Stimulated activated CD4-positive, alpha-beta T cell treated with anti-CD3 and anti-CD28 coated beads, TNF-alpha, amount 100 ng/mL, for 1 hour (primary cell): Measurements from ENCODE around the gene CHI3L1.

Experiments used
- DNase-seq, 3 donors: peaks; one replicate each; pipeline ENCODE4 v3.0.0-alpha.2; 2020; ENCODE audit warnings: low read depth in 3 of 3, low spot score in 1 of 3

Gene CHI3L1

GRCh38 chr1:203181586-203182386, 4.7 kb downstream of the CHI3L1 start:
- no peak for DNase-seq

DNA sequence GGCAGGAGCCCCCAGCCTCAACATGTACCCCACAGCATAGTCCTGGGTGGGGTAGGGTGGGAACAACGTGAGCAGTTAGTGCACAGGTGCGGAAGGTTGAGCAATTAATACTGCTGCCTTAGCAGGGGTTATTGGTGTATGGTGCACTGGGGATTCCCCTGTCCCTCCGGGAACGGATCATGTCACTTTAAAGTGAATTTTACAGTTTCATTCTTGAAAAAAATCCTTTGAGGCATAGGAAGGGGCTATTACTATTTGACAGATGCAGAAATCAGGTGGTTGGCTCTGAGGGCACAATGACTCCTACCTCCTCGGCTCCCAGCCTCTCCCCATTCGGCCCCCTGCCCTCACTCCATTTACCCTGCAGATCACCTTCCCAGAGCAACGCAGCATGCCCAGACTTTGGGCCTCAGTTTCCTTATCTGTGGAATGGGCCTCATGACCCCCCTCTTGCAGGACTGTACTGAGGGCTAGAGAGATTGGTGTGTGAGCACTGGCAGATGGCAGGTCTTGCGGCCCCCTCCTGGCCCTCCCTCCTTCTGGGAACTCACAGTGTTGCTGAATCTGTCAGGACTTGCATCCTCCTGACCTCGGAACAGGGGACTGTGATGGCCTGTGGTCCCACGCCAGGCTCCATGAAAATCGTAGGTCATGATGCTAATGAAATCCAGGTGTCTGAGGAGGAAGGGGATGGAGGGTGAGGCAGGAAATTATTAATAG, 5.7 kb downstream of the CHI3L1 start:
- no peak for DNase-seq

DNA sequence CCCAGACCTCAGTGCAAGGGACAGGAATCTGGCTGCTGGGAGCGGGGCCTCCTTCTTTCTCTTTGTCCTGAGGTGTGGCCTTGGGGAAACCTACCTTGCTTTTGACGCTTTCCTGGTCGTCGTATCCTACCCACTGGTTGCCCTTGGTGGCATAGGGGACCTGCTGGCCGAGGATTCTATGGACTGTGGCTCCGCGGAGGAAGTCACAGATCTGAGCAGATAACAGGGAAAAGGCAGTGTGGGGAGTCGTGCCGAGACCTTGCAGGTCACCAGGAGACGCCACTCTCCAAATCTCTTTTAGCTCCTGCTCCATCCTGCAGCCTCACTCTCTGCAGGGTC, 6.9 kb downstream of the CHI3L1 start:
- no peak for DNase-seq

DNA sequence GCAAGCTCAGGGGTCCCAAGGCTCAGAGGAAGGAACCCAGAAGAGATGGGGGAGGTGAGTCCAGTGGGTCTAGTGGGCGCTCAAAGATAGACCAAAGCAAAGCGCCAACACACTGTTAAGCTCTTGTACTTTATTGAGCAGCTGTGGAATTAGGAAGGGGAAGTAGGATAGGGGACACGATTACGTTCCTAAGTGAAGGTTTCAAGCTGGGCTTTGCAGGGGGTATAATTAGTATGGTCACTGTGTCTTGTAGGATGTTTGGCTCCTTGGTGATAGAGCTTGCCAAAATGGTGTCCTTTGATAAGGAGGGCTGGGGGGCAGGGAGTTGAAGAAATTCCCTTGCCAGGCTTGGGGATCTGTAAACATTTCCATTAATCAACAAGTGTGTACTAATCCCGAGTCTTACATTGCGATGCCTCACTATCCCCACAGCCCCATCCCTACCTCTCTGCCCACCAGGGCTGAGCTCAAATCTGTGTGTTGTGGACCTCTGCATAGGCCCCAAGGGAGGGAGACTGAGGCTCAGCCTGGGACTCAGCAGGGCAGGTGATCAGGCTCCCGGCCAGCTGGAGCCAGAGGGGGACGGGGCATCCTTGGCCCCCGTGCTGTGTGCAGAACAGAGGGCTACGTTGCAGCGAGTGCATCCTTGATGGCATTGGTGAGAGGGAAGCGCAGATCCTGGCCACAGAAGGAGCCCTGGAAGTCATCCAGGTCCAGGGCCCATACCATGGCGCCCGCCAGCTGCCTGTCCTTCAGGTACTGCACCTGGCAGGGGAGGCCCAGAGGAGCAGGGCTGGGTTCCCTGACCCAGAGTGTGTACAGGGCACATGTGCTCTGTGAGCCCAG, 7.5 kb downstream of the CHI3L1 start:
- DNase-seq, result no peak

DNA sequence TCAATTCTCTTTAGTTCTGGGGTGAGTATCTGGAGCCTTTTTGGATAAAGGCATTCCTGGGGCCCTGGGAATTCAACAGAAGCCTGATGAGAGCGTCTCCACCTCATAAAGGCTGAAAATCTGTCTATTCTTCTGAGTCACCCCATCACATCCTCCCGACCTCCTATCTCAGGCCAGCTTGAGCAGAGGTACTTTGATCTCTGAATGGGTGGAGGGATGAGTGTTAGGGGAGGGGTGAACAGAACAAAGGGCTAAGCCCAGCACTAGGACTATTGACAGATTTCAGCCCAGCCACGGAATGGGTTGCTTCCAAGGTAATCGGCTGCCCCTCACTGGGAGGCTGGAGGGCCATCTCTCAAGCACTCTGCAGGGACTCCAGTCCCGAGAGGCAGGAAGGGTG, 8.4 kb downstream of the CHI3L1 start:
- DNase-seq, result no peak

- DNase-seq, result no peak
Measured at GRCh38 chr1:203177470-203178039, 8.9 kb downstream of the CHI3L1 start.

DNA sequence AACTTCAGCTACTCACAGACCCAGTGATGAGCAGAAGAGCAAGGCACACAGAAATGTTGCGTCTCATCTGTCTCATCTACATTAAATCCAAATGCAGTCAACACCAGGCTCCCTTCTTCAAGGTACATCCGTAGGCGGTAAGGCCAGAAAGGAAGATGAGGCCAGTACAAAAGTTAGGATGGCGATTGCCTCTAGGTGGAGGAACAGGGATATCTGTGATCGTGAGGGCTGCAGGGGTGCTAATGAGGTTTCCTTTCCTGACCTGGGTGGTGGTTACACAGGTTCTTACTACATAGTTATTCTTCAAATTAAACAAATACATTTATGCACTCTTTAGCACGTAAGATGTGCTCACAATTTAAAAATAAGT, 9.5 kb downstream of the CHI3L1 start:
- no peak for DNase-seq

DNA sequence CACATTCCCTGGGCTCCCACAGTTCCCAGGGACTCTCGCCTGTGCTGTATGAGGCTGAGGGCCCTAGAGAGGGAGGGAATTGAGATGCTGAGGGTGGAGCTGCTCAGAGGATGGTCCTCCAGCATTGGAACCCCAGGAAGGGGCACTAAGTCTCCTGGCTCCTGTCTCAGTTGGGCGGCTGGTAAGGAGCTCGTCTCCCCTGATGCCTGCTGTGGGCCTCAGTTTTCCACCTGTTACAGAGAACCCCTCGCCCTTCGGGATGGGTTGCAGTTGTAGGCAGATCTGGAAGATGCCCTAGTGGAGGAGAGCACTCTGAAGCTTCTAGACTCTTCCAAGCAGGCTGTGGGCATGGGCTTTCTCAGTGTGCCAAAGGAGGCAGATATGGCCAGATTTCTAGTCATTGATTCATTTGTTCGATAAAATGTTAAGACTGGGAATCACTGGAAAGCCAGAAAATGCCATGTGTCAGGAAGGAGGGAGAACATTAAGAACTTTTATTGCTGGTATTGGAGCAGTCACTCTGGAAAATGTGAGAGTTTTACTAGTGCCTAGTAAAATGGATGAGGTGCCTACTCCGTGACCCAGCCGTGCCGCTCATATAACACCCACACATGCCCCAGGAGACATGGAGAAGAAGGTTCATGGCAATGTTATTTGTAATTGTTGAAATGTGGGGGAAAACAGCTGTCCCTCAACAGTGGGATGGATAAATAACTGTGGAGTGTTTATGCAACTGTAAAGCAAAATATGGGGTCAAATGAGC, 10.1 kb downstream of the CHI3L1 start:
- DNase-seq, result no peak

DNA sequence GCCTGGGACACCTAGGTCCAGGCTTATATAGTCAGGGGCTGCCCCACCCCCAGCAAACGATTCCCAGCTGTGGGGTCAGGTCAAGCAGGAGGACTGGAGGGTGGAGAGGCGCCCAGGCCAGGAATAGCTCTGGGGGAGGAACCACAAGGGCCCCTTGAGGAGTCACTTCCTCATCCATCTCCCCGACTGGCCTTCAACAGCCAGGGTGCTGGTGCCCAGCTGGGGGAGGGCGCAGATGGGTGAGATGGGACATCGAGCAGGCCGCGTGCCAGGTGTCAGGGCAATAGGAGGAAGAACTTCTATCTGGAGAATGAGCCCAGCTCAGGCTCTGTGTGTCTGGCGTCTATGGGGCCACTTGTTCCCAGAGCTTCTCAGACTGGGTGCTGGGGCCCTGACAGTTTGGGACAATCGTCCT, 10.7 kb downstream of the CHI3L1 start:
- DNase-seq, result no peak

DNA sequence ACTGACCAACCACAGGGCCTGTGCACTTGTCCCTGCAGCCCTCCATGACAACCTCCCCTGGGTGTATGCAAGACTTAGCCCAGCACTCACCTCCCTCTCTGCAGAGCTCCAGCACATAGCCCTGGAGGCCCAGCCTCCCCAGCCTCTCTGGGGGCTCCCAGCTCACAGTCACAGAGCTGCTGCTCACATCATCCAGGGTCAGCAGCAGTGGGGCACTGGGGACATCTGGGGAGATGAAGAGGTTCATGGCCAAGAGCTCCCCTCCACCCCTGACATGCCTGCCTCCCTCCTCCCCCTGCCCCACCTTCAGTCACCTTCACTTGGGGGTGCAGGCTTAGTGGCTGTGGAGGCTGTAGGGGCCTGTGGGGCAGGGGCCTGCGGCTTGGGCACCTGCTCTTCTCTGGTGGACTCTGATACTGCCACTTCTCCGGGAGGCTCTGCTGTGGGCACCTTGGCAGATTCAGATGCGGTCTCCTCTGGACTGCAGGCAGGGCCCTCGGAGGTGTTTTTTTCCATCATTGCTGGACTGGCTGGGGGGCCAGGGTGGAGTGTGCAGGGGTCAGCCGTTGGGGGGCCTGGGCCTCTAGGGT, 11.2 kb downstream of the CHI3L1 start, which contains the start of gene MYBPH:
MYBPH (minus strand) TSS at position 590 of the 590 bp plus-strand sequence; CDS start at position 519, 71 bp downstream.
- no peak for DNase-seq

- DNase-seq, result no peak
Measured at GRCh38 chr1:203174324-203174985, 12.0 kb downstream of the CHI3L1 start.

DNA sequence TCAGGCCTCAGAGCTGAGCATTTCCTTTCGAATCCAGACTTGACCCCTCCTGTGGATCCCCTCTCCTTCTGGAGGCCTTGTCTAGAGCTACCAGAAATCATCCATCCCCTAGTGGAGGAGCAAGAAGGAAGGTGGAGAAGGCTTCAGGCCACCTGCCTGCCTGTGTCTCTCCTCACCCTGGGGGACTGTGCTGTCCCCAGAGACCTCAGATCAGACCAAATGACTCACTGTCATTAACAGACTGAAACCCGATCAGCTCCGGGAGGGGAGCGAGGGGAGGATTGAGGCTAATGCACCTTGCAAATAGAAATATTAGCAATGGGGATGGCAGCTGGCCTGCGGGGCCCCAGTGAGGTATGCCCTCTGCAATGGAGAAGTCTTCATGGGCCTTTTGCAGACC, 12.9 kb downstream of the CHI3L1 start:
- DNase-seq, result no peak

- DNase-seq, result no peak
Measured at GRCh38 chr1:203173011-203173555, 13.4 kb downstream of the CHI3L1 start.

- peak in 1 of 3 donors; percentile 12 for DNase-seq
Measured at GRCh38 chr1:203172184-203173010, 14.1 kb downstream of the CHI3L1 start.

DNA sequence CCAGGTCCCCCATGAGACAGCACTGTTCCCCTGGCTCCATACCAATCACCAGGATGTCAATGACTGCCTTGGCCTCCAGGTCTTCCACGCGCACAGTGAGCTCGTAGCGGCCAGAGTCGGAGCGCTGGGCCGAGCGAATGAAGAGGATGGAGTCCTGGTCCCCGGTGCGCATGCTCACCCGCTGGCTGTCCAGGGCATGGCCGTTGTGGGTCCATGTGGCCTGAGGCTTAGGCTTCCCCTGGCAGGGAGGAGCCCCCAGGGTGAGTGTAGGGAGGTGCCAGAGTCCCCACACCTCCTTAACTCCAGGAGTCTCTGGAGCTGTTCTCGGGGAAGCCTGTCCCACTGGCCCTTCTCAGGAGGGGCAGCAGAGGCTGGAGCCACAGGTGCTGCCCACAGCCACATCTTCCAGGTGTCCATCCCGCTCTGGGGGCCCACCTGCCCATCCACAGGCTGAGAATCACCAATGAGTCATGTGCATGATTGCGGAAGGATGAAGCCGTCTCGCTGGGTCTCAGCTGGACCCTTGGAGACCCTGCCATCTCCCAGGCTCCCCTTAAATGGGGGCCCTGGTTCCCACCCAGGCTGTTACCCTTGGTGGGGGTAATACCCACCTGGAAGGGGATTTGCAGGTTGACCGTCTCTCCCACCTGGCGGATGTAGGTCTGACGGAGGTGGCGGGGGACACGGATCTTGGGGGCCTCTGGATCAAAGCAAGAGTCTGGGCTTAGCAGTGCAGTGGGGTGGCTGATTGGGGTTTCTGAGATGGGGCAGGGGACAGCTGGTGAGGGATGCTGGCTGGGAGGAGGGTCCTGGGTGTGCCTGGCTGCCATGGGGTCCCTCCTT, 14.9 kb downstream of the CHI3L1 start:
- DNase-seq, result no peak

- no peak for DNase-seq
Measured at GRCh38 chr1:203170625-203171330, 15.7 kb downstream of the CHI3L1 start.
